HG02588 (cell line): ENCODE measurements around the gene KRT7.
"Not testable (repeated sequence)": the region's sequence is repeated elsewhere in the genome, so short reads cannot be mapped to it uniquely, and the experiment has no call there.

ENCODE experiments used
- ATAC-seq: cut with Tn5 transposase; IDR thresholded peaks from one replicate; pipeline ENCODE4 v1.9.1; 2021; ENCODE audit warnings: mild to moderate bottlenecking, moderate library complexity; ENCODE audit not compliant: unreplicated experiment

The KRT7 gene

GRCh38 chr12:52277486-52278245 lies 44.6 kb downstream of the KRT7 start:
- no peak for ATAC-seq

- ATAC-seq: peak; percentile 74
Measured at GRCh38 chr12:52278575-52279421, 45.8 kb downstream of the KRT7 start.

- ATAC-seq: no peak
Measured at GRCh38 chr12:52279422-52280318, 46.6 kb downstream of the KRT7 start.

GRCh38 chr12:52280319-52280795 lies 47.3 kb downstream of the KRT7 start:
- ATAC-seq: no peak

DNA sequence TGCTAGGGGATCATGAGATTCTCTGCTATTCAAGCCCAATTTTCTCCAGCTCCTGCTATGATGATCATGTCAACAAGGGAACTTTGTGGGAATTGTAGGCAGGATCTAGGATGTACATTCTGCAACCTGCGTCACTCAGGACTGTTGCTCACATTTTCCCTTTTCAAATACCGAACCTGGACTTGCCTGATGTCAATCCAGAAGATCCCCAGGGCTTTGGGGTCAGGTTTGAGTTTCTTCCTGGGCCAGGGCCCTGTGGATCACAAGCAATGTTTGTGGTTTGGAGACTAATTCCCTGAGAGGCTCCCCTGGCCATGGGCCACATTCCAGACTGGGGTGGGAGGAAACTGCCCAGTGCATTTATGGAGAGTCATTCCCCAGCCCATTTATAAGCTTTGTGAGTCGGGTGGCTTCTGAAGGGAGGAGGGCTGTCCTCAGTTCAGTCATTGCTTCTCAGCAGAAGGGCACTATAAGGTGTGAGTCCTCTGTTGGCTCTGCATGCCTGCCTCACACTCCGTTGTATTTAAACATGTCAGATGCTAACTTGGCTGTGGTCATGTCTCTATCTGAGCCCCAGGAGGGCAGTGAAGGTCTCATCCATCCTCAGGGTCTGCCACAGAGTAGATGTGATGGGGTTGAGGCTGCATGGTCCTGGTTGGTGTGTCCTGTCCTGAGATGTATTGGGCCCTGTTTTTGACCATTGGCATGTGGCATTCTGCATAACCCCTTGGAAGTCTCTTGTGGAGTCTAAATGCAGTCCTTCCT lies 47.9 kb downstream of the KRT7 start:
- no peak for ATAC-seq

DNA sequence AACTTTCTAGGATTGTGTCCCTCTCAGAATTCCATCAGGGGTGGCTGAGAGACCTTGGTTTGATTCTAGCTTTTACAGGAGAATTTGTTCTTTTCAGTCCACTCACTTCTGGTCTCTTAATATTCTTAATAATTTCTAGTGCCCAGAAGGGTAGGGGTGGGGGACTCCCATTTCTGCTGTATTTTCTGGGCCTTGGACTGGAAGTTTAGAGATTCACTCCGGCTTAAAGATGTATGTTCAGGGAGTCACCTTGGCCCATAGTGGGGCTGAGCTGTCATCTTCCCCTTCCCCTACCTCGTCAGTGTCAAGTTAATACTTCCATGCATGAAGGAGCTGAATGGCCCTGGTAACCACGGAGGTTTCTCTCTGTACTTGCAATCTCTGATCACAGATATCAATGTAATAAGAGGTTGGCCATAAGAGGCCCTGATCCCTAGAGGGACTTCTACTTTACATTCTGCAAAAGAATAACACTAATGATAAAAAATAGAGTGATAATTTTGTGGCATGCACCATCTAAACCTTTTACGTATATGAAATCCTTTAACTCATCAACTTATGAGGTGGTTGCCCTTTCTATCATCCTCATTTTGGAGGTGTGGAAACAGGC lies 51.6 kb downstream of the KRT7 start:
- ATAC-seq: no peak

GRCh38 chr12:52285172-52285745 lies 52.2 kb downstream of the KRT7 start:
- no peak for ATAC-seq

DNA sequence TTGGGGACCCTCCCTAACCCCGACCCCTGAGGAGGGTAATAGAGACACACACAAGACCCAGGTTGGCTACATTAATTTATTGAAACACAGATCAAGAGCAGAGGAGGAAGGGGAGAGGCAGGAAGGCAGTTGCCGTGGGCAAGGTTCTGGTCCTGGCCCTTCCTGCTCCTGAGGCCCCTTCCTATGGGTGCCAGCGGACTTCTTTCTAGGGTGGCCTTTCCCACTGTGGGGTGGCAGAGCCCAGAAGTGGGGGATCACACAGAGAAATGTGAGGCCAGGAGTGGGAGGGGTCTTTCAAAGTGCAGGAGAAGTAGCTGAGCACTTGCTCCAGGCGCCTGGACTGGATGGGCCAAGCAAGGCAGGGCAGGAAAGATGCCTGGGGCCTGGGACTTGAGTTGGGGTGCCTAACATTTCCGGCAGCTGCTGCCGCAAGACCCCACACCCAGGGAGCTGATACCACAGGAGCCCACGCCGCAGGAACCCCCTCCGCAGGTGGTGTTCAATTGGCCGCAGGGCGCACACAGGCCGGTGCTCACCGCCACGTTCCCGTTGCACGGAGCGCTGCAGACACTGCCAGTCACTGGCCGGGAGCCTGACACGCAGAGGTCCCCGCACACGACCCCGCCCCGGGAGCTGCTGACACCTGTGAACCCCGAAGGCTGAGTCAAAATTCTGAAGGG lies 52.9 kb downstream of the KRT7 start:
- no peak for ATAC-seq

GRCh38 chr12:52286857-52287785 lies 54.1 kb downstream of the KRT7 start:
- ATAC-seq: not testable (repeated sequence)

GRCh38 chr12:52287816-52288805 lies 55.1 kb downstream of the KRT7 start:
- ATAC-seq: peak; percentile 90

- not testable (repeated sequence) for ATAC-seq
Measured at GRCh38 chr12:52290483-52291134, 57.6 kb downstream of the KRT7 start.

DNA sequence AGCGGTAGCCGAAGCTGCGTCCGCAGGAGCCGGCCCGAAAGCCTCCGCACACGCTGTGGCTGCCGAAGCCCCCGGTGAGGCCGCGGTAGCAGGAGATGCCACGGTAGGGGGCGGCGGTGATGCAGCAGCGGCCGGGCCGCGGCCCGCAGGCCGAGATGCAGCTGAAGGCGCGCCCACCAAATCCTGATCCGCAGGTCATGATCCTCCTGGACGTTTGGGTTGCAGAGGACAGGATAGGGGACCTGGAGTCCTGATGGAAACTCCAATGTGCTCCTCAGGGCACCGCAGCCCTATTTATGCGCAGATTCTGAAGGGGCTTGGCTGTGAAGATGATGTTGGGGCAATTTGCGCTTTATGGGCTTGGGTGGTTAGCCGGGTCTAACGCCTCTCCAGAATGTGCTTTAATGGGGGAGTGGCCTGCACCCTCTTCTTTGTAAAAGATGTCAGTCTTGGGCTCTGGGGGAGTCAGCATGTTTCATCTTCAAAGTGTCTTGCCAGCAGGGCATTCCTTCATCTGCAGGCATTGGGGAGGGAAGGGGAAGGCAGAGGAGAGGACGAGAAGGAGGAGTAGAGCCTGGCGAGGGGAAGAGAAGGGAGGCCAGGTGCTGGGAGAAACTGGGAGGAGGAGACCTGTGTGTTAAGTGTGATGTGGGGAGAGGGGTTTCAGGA lies 58.4 kb downstream of the KRT7 start, which contains the start of gene KRT81:
Gene KRT81, minus strand, starts transcription at position 268 of the 669 bp plus-strand sequence. Its CDS starts 69 bp downstream, at position 199.
- no peak for ATAC-seq

GRCh38 chr12:52293926-52294325 lies 60.9 kb downstream of the KRT7 start:
- no peak for ATAC-seq

GRCh38 chr12:52294803-52295202 lies 61.8 kb downstream of the KRT7 start:
- ATAC-seq: no peak

DNA sequence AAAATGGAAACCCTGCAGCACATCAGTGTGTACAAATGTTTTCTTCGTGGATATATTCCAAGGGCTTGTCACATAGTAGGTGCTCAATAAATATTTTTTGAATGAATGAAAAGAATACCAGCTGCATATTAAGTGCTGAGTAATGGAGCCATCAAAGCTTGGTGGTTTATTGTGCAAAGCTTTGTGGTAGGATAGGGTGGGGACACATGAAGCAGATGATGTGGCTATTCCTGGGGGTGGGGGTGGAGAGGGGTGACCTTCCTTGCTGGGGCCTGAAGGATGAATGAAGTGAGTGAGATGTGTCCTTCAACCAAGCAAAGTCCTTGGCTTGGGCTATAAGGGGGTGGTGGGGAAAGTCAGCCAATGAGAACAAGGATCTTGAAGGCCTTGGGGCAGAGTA lies 62.6 kb downstream of the KRT7 start:
- ATAC-seq: no peak
